CD14-positive monocyte (primary cell): ENCODE measurements around the gene GPR158. TPM values are rescaled to one million over a fixed set of nuclear protein-coding genes. Genes with fewer than 3 reads are reported as not detected.

Source experiments
- DNase-seq, 3 donors: peaks; one replicate each; pipeline ENCODE4 v3.0.0-alpha.2; 2011 to 2022
- H2AFZ ChIP-seq: 2 replicates; pipeline ENCODE4 v1.6.0; 2012; ENCODE audit warnings: mild to moderate bottlenecking, low read depth, low read length, inconsistent platforms; ENCODE audit not compliant: insufficient read depth, poor library complexity, severe bottlenecking
- H3K27ac ChIP-seq, 2 donors: 1 replicate in 1 of 2; 2 replicates in 1 of 2; pipeline ENCODE4 v1.5.1; 2012 to 2013; ENCODE audit warnings: low read length in 2 of 2, control low read depth in 1 of 2, inconsistent platforms in 1 of 2, low read depth in 1 of 2, mild to moderate bottlenecking in 1 of 2
- H3K27me3 ChIP-seq, 2 donors: one replicate each; pipeline versions ENCODE4 v1.6.0 to v1.6.1; 2011 to 2013; ENCODE audit warnings: low read length in 2 of 2; ENCODE audit not compliant: control insufficient read depth in 2 of 2, insufficient read depth in 2 of 2
- H3K36me3 ChIP-seq, 2 donors: replicated peaks in 1 of 2; 1 replicate in 1 of 2; 2 replicates in 1 of 2; pipeline versions ENCODE4 v1.5.1 to v1.6.1; 2012 to 2013; ENCODE audit warnings: low read length in 2 of 2, control low read depth in 1 of 2, inconsistent platforms in 1 of 2, mild to moderate bottlenecking in 1 of 2; ENCODE audit not compliant: insufficient read depth in 2 of 2, control insufficient read depth in 1 of 2
- H3K4me1 ChIP-seq, 2 donors: 1 replicate in 1 of 2; 2 replicates in 1 of 2; pipeline versions ENCODE4 v1.5.1 to v1.6.1; 2012 to 2013; ENCODE audit warnings: low read length in 2 of 2, control low read depth in 1 of 2, inconsistent platforms in 1 of 2, mild to moderate bottlenecking in 1 of 2, moderate library complexity in 1 of 2; ENCODE audit not compliant: insufficient read depth in 2 of 2, control insufficient read depth in 1 of 2
- H3K4me2 ChIP-seq: replicated peaks from 2 replicates; pipeline ENCODE3; 2012; ENCODE audit warnings: low read length, moderate library complexity, mild to moderate bottlenecking; ENCODE audit not compliant: poor library complexity, severe bottlenecking; ENCODE audit errors: extremely low read depth
- H3K4me3 ChIP-seq, 3 experiments: fragments of 200-600 bp in 1 of 3; sonication (generic) in 1 of 3; replicated peaks in 1 of 3; 1 replicate in 2 of 3; 2 replicates in 1 of 3; pipeline ENCODE4 v1.5.1; 2011 to 2013; ENCODE audit warnings: low read length in 3 of 3, mild to moderate bottlenecking in 3 of 3, control low read depth in 2 of 3, low read depth in 2 of 3, inconsistent platforms in 1 of 3, moderate library complexity in 1 of 3
- H3K79me2 ChIP-seq: 2 replicates; pipeline ENCODE4 v1.6.0; 2012; ENCODE audit warnings: mild to moderate bottlenecking, control low read depth, inconsistent platforms, low read length, moderate library complexity; ENCODE audit not compliant: insufficient read depth
- H3K9ac ChIP-seq: 2 replicates; pipeline ENCODE4 v1.6.0; 2017; ENCODE audit warnings: low read length, mild to moderate bottlenecking; ENCODE audit not compliant: insufficient read depth, poor library complexity, severe bottlenecking
- H3K9me3 ChIP-seq, 2 donors: replicated peaks in 1 of 2; 1 replicate in 1 of 2; 2 replicates in 1 of 2; pipeline versions ENCODE4 v1.5.1 to v1.6.1; 2012 to 2013; ENCODE audit warnings: low read length in 2 of 2, control low read depth in 1 of 2; ENCODE audit not compliant: control insufficient read depth in 1 of 2, insufficient read depth in 1 of 2
- H4K20me1 ChIP-seq: 2 replicates; pipeline ENCODE4 v1.6.0; 2012; ENCODE audit warnings: mild to moderate bottlenecking, low read length, control low read depth, moderate library complexity; ENCODE audit not compliant: insufficient read depth
- H3K27ac Mint-ChIP-seq, 7 donors: one replicate each; pipeline ENCODE4 v1.8.0; 2020; ENCODE audit warnings: mild to moderate bottlenecking in 7 of 7, mixed read lengths in 7 of 7, moderate library complexity in 6 of 7, inconsistent platforms in 2 of 7
- H3K27me3 Mint-ChIP-seq, 3 donors: one replicate each; pipeline ENCODE4 v1.8.0; 2021 to 2022; ENCODE audit warnings: low read depth in 3 of 3, mild to moderate bottlenecking in 3 of 3, mixed read lengths in 3 of 3, moderate library complexity in 3 of 3, inconsistent platforms in 1 of 3
- H3K36me3 Mint-ChIP-seq, 2 donors: one replicate each; pipeline ENCODE4 v1.8.0; 2020; ENCODE audit warnings: mixed read lengths in 2 of 2, inconsistent platforms in 1 of 2, mild to moderate bottlenecking in 1 of 2
- H3K4me1 Mint-ChIP-seq: one replicate; pipeline ENCODE4 v1.8.0; 2020; ENCODE audit warnings: mild to moderate bottlenecking, mixed read lengths
- H3K4me3 Mint-ChIP-seq, 2 donors: one replicate each; pipeline ENCODE4 v1.8.0; 2020; ENCODE audit warnings: mild to moderate bottlenecking in 2 of 2, mixed read lengths in 2 of 2, moderate library complexity in 1 of 2
- H3K9me3 Mint-ChIP-seq, 7 donors: one replicate each; pipeline ENCODE4 v1.8.0; 2020 to 2022; ENCODE audit warnings: mixed read lengths in 7 of 7, mild to moderate bottlenecking in 6 of 7, moderate library complexity in 6 of 7, inconsistent platforms in 2 of 7
- CTCF ChIP-seq: fragments of 200-600 bp; IDR thresholded peaks from one replicate; pipeline ENCODE4 v1.8.0; 2022; ENCODE audit warnings: antibody characterized with exemption, mild to moderate bottlenecking
- WGBS: methylation state at CpG from one replicate; pipeline ENCODE4 v1.1.5; 2013; ENCODE audit warnings: missing lambda C conversion rate; ENCODE audit not compliant: insufficient coverage; 5-methylcytosine and 5-hydroxymethylcytosine counted together
- intact Hi-C, 2 donors: fragments of 100-400 bp; cut with micrococcal nuclease; formaldehyde crosslinking; loops; one replicate each; pipeline versions ENCODE4 v1.15.0 to v1.15.1; 2023
- polyA plus RNA-seq, 3 donors: library from polyadenylated mRNA; depleted of rRNA in 1 of 3; unstranded in 2 of 3; stranded (reverse) in 1 of 3; fragments of 300-500 nt in 2 of 3; fragments of >200 nt in 1 of 3; fragmentation: Illumina TruSeq in 2 of 3; gene quantifications; 1 replicate in 2 of 3; 2 replicates in 1 of 3; pipeline ENCODE4 v1.2.3, GENCODE V29; 2012 to 2021

The GPR158 gene
- polyA plus RNA-seq, 3 donors = not detected

DNA sequence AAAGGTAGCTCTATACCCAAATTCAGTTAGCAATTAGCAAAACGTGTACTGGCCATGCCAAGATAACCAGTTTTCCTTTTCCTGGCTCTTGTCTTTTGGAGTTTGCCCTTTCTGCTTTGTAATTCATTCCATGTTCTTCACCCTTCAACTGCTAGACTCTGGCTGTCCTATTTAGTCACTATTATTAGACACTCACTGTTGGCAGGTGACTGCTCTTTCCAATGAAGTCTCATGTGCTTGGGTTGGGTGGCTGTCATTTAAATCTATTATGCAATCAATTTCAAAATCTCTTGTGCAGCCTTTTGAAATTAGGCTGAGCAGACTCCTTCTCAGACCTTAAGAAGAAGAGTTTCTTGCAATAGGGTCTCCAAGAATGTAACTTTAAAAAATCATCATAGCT lies 266.5 kb downstream of the GPR158 start:
- Histone ChIP-seq H3K9ac (no peak overlapping the region), H3K36me3 (no peaks in the 10 kb centered on the region), H3K79me2 (no peaks in the 10 kb centered on the region), H3K4me2 (no peak overlapping the region), H2AFZ (no peak overlapping the region), H4K20me1 (no peaks in the 10 kb centered on the region), H3K27ac (no peak overlapping the region), H3K4me3 (no peak overlapping the region), H3K27me3 (no peaks in the 10 kb centered on the region), H3K4me1 (no peaks in the 10 kb centered on the region), H3K9me3 (peaks cover 0 to 5% of the 10 kb centered on the region in 2 donors)
- Mint-ChIP-seq H3K4me1 (no peaks in the 10 kb centered on the region), H3K4me3 (no peak overlapping the region), H3K27me3 (no peaks in the 10 kb centered on the region), H3K27ac (no peak overlapping the region), H3K36me3 (no peaks in the 10 kb centered on the region), H3K9me3 (peaks cover 0 to 9% (median 3%) of the 10 kb centered on the region in 7 donors)
- intact Hi-C loops = no loop called here
- whole genome bisulfite sequencing = 50% methylated on average over 1 of the region's 1 CpG
- no peak for DNase-seq
- TF ChIP-seq CTCF = no peak

GRCh38 chr10:25444266-25444665 lies 269.5 kb downstream of the GPR158 start:
- Histone ChIP-seq H3K79me2 (no peaks in the 10 kb centered on the region), H3K9ac (no peak overlapping the region), H3K27ac (no peak overlapping the region), H3K4me1 (no peaks in the 10 kb centered on the region), H3K4me3 (no peak overlapping the region), H3K4me2 (no peak overlapping the region), H2AFZ (no peak overlapping the region), H3K9me3 (peaks cover 0 to 5% of the 10 kb centered on the region in 2 donors), H4K20me1 (no peaks in the 10 kb centered on the region), H3K27me3 (no peaks in the 10 kb centered on the region), H3K36me3 (no peaks in the 10 kb centered on the region)
- Mint-ChIP-seq H3K4me1 (no peaks in the 10 kb centered on the region), H3K4me3 (no peak overlapping the region), H3K27ac (no peak overlapping the region), H3K36me3 (no peaks in the 10 kb centered on the region), H3K27me3 (no peaks in the 10 kb centered on the region), H3K9me3 (peaks cover 0 to 9% (median 2%) of the 10 kb centered on the region in 7 donors)
- 75% methylated on average over 6 of the region's 6 CpGs for WGBS
- intact Hi-C loops = no loop called here
- TF ChIP-seq CTCF = no peak
- DNase-seq = no peak
